SK-N-SH (cell line): ENCODE data around the gene TELO2.

Experiments used
- EZH2phosphoT487 ChIP-seq: fragments of 200-600 bp; sonication (generic); IDR thresholded peaks from 2 replicates; pipeline ENCODE4 v1.6.1; 2017; ENCODE audit warnings: low read depth, mixed run types, mild to moderate bottlenecking, antibody characterized with exemption, moderate library complexity, borderline replicate concordance
- FOXM1 ChIP-seq: IDR thresholded peaks from 2 replicates; pipeline ENCODE4 v1.4.0; 2012; ENCODE audit warnings: low read depth, mild to moderate bottlenecking
- GABPA ChIP-seq: IDR thresholded peaks from 2 replicates; pipeline ENCODE4 v1.4.0; 2012; ENCODE audit warnings: low read depth, mild to moderate bottlenecking
- JUND ChIP-seq: IDR thresholded peaks from 2 replicates; pipeline ENCODE4 v1.4.0; 2012
- POLR2AphosphoS5 ChIP-seq: IDR thresholded peaks from 2 replicates; pipeline ENCODE4 v1.6.1; 2012; ENCODE audit warnings: low read depth, low read length
- RFX5 ChIP-seq: IDR thresholded peaks from 2 replicates; pipeline ENCODE4 v1.6.1; 2012; ENCODE audit warnings: mild to moderate bottlenecking, improper control_type of control experiment, low read length
- TF ChIP-seq, protein P1 (sequence below): fragments of 200-600 bp; sonication (generic); IDR thresholded peaks from 2 replicates; pipeline ENCODE4 v1.6.1; 2017; ENCODE audit warnings: antibody characterized with exemption, mild to moderate bottlenecking, moderate library complexity
- TF ChIP-seq, protein P2 (sequence below): IDR thresholded peaks from 2 replicates; pipeline ENCODE4; 2012
- TF ChIP-seq, protein P3 (sequence below): IDR thresholded peaks from 2 replicates; pipeline ENCODE4 v1.4.0; 2012; ENCODE audit warnings: low read depth

DNA sequence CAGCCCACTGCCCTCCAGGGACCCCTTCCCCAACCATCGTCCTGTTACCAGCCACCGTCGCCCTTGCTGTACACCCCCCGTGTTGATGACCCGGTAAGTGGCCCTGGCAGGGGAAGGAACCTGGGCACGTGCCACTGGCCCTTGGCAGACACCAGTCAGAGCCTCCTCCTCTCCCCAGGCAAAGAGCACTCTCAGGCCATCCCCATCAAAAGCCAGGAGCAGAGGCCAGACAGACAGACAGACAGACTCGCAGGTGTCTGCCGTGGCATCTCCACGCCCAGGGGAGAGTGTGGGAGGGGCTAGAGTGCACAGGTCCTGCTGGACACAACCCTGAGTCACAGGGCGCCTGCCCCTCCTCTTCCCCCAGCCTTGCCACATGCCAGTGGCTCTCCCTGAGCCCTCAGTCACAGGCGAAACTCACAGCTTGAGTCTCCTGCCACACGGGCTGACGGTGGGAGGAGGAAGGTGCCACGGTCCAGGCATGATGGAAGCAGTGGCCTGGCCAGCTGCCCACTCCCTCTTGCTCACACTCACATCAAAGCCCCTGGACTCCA is 26.1 kb upstream of the TELO2 start:
- TF ChIP-seq RFX5 (no peak), EZH2phosphoT487 (no peak), GABPA (no peak), FOXM1 (no peak), POLR2AphosphoS5 (no peak), JUND (no peak)
- TF ChIP-seq, protein P1, sequence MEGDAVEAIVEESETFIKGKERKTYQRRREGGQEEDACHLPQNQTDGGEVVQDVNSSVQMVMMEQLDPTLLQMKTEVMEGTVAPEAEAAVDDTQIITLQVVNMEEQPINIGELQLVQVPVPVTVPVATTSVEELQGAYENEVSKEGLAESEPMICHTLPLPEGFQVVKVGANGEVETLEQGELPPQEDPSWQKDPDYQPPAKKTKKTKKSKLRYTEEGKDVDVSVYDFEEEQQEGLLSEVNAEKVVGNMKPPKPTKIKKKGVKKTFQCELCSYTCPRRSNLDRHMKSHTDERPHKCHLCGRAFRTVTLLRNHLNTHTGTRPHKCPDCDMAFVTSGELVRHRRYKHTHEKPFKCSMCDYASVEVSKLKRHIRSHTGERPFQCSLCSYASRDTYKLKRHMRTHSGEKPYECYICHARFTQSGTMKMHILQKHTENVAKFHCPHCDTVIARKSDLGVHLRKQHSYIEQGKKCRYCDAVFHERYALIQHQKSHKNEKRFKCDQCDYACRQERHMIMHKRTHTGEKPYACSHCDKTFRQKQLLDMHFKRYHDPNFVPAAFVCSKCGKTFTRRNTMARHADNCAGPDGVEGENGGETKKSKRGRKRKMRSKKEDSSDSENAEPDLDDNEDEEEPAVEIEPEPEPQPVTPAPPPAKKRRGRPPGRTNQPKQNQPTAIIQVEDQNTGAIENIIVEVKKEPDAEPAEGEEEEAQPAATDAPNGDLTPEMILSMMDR, result no peak
- TF ChIP-seq, protein P2, sequence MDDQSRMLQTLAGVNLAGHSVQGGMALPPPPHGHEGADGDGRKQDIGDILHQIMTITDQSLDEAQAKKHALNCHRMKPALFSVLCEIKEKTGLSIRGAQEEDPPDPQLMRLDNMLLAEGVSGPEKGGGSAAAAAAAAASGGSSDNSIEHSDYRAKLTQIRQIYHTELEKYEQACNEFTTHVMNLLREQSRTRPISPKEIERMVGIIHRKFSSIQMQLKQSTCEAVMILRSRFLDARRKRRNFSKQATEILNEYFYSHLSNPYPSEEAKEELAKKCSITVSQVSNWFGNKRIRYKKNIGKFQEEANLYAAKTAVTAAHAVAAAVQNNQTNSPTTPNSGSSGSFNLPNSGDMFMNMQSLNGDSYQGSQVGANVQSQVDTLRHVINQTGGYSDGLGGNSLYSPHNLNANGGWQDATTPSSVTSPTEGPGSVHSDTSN, result no peak
- TF ChIP-seq, protein P3, sequence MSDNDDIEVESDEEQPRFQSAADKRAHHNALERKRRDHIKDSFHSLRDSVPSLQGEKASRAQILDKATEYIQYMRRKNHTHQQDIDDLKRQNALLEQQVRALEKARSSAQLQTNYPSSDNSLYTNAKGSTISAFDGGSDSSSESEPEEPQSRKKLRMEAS, result no peak
